Measurements from ENCODE around the gene MRPS30.

GRCh38 chr5:44801992-44802391 is 6.8 kb upstream of the MRPS30 start:
- TF ChIP-seq, protein P1, sequence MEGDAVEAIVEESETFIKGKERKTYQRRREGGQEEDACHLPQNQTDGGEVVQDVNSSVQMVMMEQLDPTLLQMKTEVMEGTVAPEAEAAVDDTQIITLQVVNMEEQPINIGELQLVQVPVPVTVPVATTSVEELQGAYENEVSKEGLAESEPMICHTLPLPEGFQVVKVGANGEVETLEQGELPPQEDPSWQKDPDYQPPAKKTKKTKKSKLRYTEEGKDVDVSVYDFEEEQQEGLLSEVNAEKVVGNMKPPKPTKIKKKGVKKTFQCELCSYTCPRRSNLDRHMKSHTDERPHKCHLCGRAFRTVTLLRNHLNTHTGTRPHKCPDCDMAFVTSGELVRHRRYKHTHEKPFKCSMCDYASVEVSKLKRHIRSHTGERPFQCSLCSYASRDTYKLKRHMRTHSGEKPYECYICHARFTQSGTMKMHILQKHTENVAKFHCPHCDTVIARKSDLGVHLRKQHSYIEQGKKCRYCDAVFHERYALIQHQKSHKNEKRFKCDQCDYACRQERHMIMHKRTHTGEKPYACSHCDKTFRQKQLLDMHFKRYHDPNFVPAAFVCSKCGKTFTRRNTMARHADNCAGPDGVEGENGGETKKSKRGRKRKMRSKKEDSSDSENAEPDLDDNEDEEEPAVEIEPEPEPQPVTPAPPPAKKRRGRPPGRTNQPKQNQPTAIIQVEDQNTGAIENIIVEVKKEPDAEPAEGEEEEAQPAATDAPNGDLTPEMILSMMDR (IDR thresholded peaks at IDR 0.05): no peak
- no peak for TF ChIP-seq POLR2A (IDR thresholded peaks at IDR 0.05)

All from uterus (tissue), 2 donors.